ENCODE measurements around the gene UROC1.

UROC1 gene

GRCh38 chr3:126516152-126516935 lies 1.2 kb downstream of the UROC1 start:
- no peak for DNase-seq

DNA sequence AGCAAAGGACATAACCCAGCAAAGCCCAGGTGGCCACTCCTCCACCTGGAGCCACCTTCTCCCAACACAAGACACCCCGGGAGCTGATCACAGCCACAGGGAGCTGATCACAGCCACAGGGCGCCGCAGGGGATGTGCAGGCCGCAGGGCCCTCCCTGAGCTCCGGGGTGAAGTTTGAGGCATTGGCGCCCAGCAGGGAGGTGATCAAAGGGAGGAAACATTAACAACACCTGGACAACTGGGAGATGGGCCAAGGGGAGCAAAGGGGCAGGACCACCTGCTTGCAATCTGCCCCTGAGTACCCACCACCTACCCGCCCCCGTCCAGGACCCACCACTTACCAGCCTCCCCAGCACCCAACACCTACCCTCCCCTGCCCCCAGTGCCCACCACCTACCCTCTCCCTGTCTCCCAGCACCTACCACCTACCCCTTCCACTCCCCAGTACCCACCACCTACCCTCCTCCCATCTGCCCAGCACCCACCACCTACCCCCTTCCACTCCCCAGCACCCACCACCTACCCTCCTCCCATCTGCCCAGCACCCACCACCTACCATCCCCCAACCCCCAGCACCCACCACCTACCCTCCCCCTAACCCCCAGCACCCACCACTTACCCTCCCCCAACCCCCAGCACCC lies 2.4 kb downstream of the UROC1 start:
- DNase-seq = no peak

DNA sequence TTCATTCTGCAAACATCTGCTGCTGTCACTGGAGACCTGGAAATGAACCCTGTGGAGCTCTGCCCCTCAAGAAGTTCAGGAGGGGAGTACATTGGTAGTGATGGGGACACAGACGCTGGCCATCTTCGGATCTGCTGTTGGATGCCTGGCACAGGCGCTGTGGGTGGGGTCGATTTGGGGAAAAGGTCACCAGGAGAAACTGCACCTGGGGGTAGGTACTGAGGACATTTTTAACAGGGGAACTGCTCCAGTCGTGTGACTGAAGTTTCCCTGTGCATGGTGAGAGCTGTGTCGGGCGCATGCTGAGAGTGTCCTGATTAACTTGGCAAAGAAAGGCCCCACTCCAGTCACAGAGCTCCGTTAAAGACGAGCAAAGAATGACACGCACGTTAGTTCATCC lies 3.4 kb downstream of the UROC1 start:
- DNase-seq = no peak

- DNase-seq = no peak
Observed at GRCh38 chr3:126512916-126513650, 4.5 kb downstream of the UROC1 start.

DNA sequence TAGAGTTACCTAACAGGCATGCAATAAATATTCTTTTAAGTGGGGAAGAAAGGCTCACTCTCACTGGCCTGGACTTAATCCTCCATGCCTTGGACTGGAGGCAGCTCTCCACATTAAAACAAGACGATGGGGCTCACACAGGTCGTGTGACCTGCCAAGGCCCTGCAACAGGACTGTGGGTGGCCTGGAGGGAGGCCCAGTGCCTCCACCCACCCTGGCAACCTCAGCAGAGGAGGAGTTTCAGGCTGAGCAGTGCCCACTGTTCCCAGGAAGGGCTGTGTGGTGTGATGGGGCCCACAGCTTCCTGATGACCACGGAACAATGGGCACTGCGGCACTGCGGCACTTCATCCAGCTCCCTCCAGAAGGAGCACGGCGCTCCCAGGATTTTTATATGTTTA lies 5.5 kb downstream of the UROC1 start:
- DNase-seq = no peak

- no peak for DNase-seq
Observed at GRCh38 chr3:126511291-126511690, 6.3 kb downstream of the UROC1 start.

DNA sequence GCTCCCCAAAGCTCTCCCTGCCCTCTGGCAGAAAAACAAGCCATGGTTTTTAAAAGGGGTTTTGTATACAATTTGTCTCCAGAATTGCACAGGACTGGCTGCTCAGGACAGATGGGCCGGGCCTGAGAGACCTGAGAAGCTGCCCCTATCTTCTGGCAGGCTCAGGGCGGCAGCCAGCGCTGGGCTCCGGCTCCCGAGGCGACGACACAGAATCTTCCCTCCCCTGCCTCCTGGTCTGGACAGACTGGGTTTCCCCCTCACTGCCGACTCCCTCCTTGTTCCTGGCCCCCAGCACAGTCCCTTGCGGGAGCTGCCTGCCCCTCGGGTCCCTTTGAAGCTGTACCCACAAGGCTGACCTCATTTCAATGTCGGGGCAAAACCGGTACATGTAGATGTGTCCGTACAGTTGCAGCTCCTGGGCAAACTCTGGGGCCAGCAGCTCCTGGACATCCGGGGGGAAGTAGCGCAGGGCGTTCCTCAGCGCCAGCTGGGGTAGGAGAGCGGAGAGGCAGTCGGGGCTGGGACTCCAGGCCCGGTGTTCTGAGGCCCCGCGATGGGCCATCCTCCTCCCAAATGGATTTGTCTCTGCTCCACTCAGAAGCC lies 7.2 kb downstream of the UROC1 start:
- DNase-seq = no peak

DNA sequence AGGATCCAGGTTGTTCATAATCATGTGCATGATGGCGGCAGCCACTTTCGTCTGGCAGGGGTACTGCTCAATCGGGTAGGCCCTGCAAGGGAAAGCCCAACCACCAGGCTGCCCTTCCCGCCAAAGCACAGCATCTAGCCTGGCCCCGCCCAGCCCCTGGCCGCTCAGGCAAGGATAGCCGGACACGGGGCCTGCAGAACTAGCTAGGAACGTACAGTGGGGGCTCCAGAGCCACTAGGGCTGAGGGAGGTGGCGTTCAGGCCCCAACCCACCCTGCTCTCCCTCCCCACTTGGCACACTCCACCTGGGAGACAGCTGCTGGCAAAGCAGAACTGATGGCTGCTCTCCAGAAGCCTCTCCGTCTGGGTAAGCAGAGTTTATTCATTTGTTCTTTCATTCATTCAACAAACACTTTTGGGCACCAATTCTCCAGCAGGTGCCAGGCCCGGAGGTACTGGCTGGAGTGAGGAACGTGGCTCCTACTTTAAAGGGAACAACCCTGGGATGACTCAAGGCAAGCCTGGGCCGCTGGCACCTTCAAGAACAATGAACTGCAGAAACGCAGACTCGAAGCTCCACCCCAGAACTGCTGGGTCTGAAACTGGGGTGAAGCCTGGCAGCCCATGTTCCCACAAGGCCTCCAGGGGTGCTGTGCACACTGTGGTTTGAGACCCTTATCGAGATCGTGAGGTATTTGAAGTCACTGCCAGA lies 7.8 kb downstream of the UROC1 start:
- DNase-seq = no peak

- DNase-seq = no peak
Observed at GRCh38 chr3:126508564-126508964, 9.0 kb downstream of the UROC1 start.

DNA sequence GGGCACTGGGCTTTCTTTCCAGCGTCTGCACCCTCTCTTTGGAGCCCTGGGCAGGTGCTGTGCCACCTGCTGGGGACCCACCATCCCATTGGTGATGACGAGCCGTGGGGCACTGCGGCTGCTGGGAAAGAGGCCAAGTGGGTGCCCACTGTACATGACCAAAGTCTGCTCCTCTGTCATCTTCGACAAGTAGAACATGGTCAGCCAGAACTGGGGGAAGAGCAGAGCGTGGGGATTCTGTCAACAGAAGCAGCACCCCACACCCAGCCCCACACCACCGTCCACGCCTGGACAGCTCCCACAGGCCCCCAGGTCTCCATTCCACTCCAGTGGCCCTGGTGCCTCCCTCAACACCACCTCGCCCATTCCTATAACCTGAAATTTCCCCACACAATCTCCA lies 9.7 kb downstream of the UROC1 start:
- no peak for DNase-seq

DNA sequence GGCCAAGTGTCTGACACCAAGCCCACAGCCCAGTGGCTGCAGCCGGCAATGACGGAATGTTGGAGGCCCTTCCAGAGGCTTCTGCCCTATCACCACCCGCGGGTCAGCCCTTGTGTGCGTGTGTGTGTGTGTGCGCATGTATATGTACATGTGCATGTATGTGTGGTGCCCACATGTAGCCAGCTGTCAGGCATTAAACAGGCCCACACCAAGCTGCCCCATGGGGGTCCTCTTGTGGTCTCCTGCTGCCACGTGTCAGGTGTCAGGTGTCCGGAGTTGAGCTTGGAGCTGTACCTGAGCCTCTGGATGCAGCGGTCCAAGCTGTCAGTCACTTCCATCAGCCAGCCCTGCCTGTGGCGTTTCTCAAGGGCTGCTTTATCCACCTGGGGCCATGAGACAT lies 13.9 kb downstream of the UROC1 start:
- no peak for DNase-seq

- DNase-seq = no peak
Observed at GRCh38 chr3:126502656-126503055, 14.9 kb downstream of the UROC1 start.

- DNase-seq = no peak
Observed at GRCh38 chr3:126501736-126502135, 15.8 kb downstream of the UROC1 start.

GRCh38 chr3:126501054-126501453 lies 16.5 kb downstream of the UROC1 start:
- no peak for DNase-seq

DNA sequence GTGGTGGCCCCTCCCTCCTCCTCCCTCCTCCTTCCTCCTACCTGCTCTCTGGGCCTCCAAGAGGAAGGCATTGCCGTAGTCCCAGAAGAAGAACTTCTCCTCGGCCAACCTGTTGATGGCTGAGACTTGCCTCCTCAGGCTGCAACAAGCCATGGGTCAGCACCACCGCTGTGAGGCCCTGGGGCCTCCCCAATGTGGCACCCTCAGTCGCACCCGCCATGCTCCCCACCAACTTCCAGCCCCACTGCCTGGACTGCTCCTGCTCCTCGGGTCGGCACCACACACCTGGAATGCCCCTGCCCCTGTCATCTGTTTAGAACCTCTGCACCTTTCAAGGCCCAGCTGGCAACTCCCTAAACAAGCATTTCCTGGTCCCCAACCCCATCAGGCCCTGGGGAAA lies 17.6 kb downstream of the UROC1 start:
- DNase-seq = no peak

DNA sequence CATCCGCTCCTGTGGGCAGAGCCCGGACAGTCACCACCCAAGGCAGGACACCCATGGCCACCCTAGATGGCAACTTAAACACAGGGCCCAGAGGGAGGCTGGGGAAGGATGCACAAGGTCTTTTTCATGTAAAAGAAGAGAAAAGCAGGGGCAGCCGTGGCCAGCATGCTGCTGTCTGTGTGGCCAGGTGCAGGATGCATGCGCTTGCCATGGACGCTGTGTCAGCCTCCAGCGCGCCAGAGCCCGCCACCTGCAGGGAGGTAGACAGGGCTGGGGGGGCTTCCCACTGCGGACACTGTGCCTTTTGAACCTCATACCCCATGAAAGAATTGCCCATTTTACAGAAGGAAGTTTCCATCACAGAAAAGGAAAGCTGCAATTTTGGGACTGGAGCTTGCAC lies 18.2 kb downstream of the UROC1 start:
- DNase-seq = no peak

- no peak for DNase-seq
Observed at GRCh38 chr3:126498929-126499328, 18.6 kb downstream of the UROC1 start.

GRCh38 chr3:126498461-126498860 lies 19.1 kb downstream of the UROC1 start:
- DNase-seq = no peak

GRCh38 chr3:126497956-126498355 lies 19.6 kb downstream of the UROC1 start:
- no peak for DNase-seq

- DNase-seq = no peak
Observed at GRCh38 chr3:126496894-126497850, 20.4 kb downstream of the UROC1 start.

- no peak for DNase-seq
Observed at GRCh38 chr3:126495786-126496185, 21.8 kb downstream of the UROC1 start.

- DNase-seq = no peak
Observed at GRCh38 chr3:126494970-126495230, 22.7 kb downstream of the UROC1 start.

Measured in NCI-H526 treated with DMSO at 0.1 percent for 48 hours (cell line).